Activated T-cell treated with anti-CD3 and anti-CD28 coated beads for 1 hour (primary cell): ENCODE data around the gene ANAPC2.

ENCODE experiments used
- DNase-seq: peaks from one replicate; pipeline ENCODE4 v3.0.0-alpha.2; 2020; ENCODE audit warnings: low read depth

Gene ANAPC2

DNA sequence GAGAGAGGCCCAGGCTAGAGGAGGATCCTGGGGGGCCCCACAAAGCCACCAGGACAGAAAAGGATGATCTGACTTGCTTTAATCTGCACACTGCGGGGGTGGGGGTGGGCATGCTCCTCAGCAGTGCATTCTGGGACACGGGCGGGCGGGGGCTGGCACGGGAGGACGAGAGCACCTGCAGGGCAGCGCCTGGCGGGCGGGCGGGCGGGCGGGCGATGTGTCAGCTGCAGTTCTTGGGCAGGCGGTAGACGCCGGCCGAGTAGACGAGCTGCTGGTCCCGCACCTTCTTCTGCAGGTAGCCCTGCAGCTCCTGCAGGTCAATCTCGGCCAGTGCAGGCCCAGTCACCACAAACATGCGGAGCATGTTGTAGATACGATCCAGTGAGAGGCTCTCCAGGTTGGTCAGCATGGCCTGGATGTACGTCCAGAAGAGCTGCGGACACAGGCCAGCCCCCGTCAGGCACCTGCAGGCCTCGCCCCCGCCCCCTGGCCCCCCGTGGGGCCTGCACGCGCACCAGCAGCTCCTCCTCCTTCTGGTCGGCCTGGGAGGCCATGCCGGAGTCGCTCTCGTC, 13.6 kb downstream of the ANAPC2 start:
- DNase-seq, result no peak

DNA sequence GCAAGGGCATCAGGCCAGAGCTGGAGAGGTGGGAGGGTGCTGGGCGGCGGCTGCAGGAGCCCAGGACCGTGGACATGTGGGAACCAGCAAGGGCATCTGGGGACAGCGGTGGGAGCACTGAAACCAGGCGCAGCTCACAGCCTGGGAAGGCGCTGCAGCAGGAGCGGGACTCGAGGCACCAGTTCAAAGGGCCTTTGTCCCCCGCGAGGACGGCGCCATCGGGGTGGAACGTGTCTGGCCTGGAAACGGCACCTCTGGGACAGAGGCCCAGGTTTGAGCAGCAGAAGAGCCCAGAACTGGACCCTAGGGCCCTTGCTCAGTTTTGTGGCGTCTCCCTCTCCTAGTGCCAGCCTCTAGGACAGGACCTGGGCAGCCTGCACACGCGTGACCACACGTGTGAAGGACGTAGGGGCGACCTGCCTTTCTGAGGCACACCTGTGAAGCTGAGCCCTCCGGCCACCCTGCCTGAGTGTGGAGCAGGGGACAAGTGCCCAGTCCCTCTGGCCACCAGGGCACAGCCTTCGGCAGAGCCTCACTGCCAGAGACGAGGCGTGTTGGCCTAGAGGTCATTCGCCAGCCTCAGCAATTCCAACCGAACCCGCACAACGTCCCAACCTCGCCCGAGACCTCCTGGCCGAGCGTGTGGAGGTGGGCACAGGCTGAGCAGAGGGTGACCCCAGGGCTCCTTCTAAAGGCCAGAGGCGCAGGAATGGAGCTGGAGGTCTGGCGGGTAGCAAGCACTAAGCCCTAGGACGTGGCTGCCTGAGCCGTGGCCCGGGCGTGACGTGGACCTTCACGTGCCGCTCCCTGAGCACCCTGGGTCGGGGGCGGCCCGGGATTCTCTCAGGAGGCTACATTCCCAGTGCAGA, 14.3 kb downstream of the ANAPC2 start:
- no peak for DNase-seq

DNA sequence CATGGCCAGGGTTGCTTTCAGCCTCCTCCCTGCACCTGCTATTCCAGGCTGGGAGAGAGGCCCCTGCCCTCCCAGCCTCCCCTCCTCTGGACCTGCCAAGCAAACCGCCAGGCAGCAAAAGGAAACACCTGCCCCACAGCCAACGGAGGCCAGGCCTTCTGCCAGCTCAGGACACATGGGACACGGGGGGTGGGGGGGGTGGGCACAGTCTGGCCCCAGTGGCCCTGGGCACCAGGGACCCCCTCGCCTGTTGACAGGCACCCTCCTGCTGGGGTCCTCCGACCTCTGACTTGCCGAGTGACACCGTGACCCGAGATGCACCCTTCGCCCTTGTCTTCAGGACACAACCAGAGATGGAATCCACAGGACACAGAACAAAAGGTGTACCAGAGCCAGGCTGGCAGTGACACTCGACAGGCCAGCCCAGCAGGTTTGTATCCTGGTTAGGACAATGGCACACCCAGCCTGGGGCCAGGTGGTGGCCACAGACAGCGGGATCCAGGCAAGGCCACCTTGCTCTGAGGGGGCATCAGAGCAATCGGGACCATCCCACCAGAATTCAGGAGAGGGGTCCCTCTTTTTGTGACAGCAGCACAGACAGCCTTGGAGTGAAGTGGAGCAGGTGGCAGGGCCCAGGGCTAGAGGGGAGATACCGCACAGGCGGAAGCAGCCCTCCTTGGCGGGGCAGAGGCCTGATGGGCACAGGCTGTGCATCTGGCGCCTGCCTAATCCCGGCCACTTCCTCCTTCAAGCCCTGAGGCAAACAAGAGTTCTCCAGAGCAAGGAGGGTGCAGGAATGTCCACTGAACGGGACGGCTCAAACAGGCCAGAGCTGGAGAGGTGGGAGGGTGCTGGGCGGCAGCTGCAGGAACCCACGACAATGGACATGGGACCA, 15.2 kb downstream of the ANAPC2 start:
- no peak for DNase-seq

DNA sequence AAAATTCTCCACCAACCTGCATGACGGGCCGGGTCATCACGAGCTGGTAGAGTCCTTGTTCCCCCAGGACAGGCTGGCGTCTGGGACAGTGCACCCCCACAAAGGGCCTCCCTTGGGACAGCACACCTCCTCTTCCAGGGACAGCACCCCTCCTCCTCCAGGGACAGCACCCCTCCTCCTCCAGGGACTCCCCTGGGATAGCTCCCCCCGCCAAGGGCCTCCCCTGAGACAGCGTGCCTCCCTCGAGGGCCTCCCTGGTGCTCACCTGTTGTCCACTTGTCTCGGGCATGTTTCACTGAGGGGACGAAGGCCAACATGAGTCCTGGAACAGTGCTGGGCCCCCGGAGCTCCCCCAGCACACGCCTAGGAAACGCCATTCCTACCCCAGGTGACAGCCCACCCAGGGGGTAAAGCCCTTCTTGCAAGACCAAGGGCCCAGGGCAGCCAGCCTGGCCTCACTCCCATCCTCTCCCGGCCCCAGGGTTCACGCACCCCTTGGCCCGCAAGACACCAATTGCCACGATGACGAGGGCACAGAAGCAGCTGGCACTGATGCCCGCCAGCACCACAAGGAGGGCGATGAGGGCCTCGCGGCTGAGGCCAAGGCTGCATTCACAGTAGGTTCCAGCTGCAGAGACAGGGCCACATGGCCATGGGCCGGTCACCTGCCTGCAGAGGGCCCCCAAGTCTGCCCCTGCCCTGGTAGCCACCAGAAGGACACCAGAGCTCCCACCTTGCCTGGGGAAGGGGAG, 17.0 kb downstream of the ANAPC2 start:
- DNase-seq, result no peak

DNA sequence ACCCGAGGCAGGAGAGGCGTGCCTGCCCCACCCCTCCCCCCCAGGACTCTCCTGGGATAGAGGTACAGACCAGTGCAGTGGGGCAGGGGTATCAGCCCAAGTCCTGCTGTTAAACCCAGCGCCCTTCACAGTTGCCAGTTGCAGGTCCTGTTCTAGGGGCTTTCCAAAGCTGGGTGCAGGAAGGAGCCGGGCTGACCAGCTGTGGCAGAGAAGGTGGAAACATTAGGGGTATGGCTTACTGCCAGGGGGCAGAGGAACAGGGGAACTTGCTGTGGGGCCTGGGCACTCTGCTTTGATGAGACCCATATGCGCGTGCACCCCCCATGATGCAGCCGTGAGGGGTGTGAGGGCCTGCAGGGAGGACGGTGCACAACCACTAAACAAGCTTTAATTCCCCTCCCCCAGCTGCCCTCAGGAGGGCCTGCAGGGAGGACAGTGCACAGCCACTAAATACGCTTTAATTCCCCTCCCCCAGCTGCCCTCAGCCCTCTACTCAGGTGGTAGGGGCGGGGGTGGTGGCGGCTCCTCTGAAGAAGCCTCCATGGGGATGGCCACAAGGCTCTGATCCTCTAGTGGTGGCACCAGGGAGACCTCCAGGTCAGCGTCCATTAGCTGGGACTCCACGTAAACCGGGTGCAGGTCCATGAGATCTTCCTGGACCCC, 17.7 kb downstream of the ANAPC2 start:
- no peak for DNase-seq

DNA sequence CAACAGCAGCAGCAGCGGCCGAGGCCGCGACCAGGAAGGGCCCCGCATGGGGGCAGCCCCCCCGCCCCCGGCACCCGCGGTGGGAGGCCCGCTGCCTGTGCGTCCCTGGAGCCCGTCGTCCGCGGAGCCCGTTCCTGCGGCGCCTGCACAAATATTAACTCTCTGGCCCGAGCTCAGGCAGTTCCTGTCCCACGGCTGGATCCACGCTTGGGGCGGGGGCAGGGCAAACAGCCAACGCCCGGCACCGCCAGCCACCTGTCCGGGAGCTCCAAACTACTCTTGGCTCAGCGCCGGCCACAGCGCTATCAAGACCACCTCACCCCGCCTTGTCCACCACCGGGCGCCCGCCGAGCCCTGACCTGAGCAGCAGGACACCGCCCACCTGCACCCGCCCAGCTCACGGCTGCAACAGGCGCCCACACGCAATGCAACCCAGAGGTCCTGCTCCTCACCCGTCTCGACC, 18.4 kb downstream of the ANAPC2 start, which contains the start of gene LRRC26:
LRRC26 (minus strand) TSS at position 156 of the 463 bp plus-strand sequence; CDS start at position 48, 108 bp downstream.
- DNase-seq, result no peak

DNA sequence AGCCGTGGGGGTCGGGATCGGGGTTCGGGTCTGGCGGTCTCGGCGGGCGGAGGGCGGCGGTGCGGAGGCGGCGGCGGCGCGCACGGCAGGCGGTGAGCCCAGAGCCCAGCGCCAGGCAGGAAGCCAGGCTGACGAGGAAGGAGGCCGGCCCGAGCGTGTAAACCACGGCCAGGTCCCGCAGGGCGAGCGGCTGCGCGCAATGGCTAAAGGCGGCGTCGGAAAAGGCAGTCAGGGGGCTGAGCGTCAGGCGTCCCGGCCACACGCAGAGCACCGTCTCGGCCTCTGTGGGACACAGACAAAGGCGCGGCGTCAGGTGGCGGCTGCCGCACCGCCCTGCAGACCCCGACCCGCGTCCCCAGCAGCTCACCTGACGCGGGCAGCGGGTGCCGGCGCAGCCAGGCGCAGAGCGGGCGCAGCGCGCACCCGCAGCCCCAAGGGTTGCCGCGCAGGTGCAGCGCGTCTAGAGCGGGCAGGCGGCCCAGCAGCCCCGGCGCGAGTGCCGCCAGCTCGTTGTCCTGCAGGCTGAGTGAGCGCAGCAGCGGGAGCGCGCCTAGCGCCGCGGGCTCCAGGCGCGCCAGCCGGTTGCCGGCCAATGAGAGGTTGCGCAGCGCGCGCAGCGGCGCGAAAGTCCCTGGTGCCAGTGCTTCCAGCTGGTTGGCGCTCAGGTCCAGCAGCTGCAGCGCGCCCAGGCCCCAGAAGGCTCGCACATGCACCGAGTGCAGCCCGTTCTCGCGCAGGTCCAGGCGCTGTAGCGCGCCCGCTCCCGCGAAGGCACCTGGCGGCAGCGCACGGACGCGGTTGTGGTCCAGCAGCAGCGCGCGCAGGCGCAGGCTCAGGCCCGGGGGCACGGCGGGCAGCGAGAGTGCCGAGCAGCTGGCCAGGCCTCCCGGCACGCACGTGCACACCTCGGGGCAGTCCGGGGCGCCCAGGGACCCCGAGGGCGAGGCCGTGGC, 19.2 kb downstream of the ANAPC2 start:
- DNase-seq, result no peak

DNA sequence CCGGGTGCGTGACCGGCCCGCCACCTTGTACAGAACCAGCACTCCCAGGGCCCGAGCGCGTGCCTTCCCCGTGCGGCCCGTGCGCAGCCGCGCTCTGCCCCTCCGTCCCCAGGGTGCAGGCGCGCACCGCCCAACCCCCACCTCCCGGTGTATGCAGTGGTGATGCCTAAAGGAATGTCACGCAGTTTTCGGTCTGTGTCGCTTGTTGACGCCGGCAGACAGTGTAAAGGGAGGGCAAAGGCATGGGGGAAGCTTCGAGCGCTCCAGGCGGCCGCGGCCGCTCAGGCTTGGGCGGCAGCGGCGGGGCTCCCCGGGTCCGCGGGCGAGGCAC, 19.8 kb downstream of the ANAPC2 start:
- DNase-seq, result no peak

DNA sequence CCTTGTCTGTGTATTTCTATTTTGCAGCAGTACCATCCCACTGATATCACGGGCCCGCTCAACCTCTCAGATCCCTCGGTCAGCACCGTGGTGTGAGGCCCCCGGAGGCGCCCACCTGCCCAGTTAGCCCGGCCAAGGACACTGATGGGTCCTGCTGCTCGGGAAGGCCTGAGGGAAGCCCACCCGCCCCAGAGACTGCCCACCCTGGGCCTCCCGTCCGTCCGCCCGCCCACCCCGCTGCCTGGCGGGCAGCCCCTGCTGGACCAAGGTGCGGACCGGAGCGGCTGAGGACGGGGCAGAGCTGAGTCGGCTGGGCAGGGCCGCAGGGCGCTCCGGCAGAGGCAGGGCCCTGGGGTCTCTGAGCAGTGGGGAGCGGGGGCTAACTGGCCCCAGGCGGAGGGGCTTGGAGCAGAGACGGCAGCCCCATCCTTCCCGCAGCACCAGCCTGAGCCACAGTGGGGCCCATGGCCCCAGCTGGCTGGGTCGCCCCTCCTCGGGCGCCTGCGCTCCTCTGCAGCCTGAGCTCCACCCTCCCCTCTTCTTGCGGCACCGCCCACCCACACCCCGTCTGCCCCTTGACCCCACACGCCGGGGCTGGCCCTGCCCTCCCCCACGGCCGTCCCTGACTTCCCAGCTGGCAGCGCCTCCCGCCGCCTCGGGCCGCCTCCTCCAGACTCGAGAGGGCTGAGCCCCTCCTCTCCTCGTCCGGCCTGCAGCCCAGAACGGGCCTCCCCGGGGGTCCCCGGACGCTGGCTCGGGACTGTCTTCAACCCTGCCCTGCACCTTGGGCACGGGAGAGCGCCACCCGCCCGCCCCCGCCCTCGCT, 20.4 kb downstream of the ANAPC2 start:
- no peak for DNase-seq

DNA sequence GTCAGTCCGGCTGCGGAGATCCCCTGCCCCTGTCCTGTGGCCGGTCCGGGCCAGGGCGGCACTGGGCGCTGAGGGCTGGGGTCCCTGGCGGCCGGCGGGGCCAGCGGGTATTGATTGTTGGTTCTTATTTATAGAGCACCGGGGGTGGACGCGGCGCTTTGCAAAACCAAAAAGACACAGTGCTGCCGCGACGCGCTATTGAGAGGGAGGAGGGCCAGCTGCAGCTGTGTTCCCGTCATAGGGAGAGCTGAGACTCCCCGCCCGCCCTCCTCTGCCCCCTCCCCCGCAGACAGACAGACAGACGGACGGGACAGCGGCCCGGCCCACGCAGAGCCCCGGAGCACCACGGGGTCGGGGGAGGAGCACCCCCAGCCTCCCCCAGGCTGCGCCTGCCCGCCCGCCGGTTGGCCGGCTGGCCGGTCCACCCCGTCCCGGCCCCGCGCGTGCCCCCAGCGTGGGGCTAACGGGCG, 21.0 kb downstream of the ANAPC2 start:
- no peak for DNase-seq

DNA sequence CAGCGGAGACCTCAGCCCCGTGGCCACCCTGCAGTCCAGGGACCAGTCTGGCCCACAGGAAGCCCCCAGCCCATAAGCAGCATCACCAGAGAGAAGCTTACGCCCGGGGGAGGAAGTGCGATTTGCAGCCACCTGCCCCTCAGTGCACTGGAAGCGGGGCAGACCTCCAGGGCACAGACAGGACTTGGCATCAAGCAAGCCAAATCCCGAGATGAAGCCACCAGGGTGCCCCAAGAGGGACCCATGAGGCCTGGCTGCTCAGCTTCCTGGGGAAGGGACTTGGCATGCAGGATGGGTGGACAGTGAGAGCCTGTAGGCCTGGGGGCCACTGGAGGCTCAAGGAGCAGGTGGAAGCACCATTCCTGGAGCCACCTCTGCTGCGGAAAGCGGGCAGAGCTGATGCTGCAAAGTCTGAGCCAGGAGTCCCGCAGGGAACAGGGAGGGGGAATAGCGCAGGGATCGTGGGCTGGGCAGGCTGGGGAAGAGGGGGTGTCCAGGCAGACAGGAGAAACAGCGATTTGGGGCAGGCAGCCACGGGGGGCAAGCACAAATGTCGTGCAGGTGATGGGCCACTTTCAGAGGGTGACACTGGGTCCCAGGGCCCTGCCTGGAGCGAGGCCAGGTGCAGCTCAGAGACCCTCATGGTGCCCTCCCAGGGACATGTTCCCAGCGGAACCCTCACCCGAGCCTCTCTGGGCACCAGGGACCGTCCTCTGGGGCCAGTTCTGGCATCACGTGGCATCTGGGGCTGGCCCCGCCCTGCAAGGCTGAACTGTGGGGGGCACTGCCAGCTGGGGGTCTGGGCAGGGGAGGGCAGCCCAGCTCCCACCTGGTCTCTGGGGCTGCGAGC, 21.8 kb downstream of the ANAPC2 start:
- no peak for DNase-seq

DNA sequence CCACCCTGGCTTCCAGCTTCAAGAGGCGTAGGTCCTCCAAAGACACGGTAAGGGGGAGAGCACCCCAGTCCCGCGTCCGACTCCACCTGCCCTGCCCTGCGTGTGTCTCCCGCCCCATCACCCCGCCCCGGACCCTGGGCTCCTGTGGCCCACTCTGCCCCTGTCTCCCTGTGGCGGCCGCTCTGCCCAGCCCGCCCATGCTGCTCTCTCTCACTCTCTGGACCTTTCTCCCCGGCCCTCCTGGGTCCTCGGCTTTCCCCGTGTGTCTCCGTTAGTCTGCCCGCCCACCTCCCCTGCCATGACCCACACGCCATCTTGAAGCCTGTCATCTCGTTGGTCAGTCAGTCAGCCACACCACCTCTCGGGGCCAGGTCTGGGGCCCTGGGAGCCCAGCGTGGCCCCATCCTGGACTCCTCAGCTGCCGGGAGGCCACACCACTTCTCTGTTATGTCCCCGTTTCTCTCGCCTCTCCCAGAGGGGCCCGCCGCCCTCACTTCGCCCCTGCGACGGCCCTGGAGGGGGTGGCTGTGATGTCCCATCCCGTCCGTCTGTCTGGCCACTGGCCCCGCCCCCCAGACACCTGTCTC, 23.0 kb downstream of the ANAPC2 start:
- no peak for DNase-seq

DNA sequence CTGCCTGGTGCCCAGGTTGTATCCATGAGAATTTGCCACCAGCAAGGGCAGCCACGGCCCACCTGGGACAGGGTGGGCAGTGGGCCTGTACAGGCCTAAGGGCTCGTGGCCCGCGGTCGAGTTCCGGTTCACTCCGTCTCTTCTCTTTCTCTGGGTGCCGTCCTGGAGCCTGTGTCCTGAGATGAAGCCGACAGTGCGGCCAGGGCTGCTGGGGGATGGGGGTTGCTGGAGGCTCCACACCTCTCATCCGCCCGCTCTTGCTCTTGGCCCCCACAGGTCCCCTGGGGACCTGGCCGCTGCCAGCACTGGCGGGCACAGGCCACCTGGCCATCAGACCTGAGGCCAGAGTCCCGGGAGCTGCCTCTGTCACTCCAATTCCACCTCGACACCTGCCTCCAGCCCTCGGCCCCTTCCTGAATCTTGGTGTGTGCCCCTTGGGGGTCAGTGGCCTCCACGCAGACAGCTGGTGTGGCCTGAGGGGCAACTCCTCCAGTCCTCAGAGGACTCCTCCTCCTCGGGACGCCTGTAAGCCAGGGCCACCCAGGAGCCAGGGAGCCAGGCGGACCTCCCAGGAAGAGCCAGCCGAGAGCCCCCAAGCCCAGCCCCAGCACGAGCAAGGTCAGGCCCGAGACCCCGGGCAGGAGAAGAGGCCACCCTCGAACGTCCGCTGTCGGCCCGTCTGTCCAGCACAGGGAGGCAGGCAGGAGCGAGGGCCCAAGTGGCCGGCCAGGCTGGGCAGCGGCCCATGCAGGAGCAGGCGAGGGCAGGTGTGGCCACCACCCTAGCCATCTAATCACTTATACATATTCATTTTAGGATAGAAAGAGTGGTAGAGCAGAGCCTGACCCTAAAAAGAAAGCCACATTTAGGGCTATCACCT, 23.8 kb downstream of the ANAPC2 start:
- DNase-seq, result no peak

DNA sequence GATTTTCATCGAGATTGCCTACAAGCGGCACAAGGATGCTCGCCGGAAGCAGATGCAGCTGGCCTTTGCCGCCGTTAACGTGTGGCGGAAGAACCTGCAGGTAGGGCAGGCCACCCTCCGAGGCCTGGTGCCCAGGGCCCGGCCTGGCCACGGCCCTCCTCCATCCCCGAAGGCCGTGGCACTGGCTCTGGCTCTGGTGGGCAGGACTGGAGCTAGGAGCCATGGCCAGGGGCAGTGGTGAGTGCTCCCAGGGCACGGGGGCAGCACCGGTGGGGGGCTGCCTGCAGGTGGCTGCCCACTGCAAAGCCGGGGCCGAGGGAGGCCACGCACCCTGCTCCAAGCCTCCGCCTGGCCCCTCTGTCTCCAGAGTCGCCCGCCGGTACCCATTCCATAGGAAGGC, 24.6 kb downstream of the ANAPC2 start:
- no peak for DNase-seq

DNA sequence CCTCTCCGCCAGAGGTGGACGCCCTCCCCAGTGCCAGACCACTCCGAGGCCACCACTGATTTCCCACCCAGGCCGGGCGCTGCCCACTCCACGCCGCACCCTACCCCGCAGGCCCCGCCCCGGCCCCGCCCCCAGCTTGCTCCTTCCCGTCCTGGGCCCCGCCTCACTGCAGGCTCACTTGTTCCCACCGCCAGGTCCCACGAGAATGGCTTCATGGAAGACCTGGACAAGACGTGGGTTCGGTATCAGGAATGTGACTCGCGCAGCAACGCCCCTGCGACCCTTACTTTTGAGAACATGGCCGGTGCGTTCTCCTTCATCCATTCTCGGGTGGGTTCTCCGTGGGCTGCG, 25.0 kb downstream of the ANAPC2 start:
- no peak for DNase-seq

DNA sequence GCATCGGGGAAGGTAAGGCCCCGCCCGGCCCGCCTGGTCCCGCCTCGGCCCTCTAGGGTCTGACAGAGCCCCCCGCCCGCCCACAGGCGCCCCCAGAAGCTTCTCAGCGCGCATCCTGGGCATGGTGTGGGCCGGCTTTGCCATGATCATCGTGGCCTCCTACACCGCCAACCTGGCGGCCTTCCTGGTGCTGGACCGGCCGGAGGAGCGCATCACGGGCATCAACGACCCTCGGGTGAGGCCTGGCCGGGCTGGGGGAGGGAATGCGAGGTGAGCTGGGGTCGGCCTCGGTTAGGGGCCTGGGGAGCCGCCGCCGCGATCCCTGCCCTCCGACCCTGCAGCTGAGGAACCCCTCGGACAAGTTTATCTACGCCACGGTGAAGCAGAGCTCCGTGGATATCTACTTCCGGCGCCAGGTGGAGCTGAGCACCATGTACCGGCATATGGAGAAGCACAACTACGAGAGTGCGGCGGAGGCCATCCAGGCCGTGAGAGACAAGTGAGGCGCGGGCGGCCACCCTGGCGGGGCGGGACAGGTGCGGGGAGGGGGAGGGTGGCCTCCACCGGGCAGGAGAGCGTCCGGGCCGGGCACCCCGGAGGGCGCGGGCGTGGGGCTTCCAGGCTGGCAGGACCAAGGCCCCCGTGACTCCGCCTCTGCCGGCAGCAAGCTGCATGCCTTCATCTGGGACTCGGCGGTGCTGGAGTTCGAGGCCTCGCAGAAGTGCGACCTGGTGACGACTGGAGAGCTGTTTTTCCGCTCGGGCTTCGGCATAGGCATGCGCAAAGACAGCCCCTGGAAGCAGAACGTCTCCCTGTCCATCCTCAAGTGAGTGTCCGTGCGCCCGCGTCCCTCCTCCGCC, 25.6 kb downstream of the ANAPC2 start:
- DNase-seq, result no peak
